ENCODE measurements around the gene CTAGE1.
"Not testable (repeated sequence)": the region's sequence is repeated elsewhere in the genome, so short reads cannot be mapped to it uniquely, and the experiment has no call there.

CTAGE1 gene

DNA sequence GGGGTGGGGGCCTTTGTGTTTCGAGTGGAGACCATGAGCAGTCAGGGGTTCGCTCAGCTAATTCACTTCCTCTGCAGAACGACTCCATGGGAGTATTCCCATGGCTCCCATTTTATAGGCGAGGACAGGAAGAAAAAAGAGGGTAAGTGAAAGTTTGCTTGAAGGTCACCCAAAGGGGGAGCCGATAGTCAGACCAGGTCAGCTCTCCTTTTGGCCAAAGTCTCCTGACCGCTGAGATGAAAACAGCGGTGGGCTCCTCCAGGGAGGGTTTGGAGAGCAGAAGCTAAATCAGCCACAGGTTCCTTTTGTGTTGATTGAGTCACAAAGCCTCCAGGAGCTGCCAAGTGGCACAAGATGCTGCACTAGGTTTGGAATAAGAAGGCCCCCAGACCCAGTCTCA is 34.1 kb upstream of the CTAGE1 start:
- Histone ChIP-seq H3K36me3 (ENCODE audit: insufficient read depth, low read length) (no peaks in the 10 kb centered on the region), H3K4me3 (ENCODE audit: low read depth in 1 of 2, low read length in 2 of 2) (no peak overlapping the region), H3K9me3 (ENCODE audit: low read length) (no peaks in the 10 kb centered on the region), H3K27ac (ENCODE audit: low read depth, low read length) (no peak overlapping the region), H3K9ac (ENCODE audit: low read length) (no peak overlapping the region), H3K27me3 (ENCODE audit: control insufficient read depth in 1 of 2, insufficient read depth in 2 of 2, low read length in 2 of 2) (no peaks in the 10 kb centered on the region), H3K4me1 (ENCODE audit: insufficient read depth, low read length) (no peaks in the 10 kb centered on the region)

DNA sequence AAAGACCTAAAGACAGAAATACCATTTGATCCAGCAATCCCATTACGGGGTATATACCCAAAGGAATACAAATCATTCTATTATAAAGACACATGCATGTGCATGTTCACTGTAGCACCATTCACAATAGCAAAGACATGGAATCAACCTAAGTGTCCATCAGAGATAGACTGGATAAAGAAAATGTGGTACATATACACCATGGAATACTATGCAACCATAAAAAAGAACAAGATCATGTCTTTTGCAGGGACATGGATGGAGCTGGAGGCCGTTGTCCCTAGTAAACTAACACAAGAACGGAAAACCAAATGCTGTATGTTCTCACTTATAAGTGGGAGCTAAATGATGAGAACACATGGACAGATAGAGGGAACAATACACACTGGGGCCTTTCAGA is 33.1 kb upstream of the CTAGE1 start:
- not testable (repeated sequence) for H3K36me3 ChIP-seq (ENCODE audit: insufficient read depth, low read length); H3K9me3 ChIP-seq (ENCODE audit: low read length); H3K9ac ChIP-seq (ENCODE audit: low read length); H3K27ac ChIP-seq (ENCODE audit: low read depth, low read length); H3K4me1 ChIP-seq (ENCODE audit: insufficient read depth, low read length); H3K27me3 ChIP-seq (ENCODE audit: control insufficient read depth in 1 of 2, insufficient read depth in 2 of 2, low read length in 2 of 2); H3K4me3 ChIP-seq (ENCODE audit: low read depth in 1 of 2, low read length in 2 of 2)

DNA sequence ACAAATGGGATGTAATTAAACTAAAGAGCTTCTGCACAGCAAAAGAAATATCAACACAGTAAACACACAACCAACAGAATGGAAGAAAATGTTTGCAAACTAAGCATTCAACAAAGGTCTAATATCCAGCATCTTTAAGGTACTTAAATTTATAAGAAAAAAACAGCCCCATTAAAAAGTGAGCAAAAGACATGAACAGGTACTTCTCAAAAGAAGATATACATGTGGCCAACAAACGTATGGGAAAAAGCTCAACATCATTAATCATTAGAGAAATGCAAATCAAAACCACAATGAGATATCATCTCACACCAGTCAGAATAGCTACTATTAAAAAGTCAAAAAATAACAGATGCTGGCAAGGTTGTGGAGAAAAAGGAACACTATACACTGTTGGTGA is 32.6 kb upstream of the CTAGE1 start:
- not testable (repeated sequence) for H3K9me3 ChIP-seq (ENCODE audit: low read length); H3K4me1 ChIP-seq (ENCODE audit: insufficient read depth, low read length); H3K4me3 ChIP-seq (ENCODE audit: low read depth in 1 of 2, low read length in 2 of 2); H3K27me3 ChIP-seq (ENCODE audit: control insufficient read depth in 1 of 2, insufficient read depth in 2 of 2, low read length in 2 of 2); H3K36me3 ChIP-seq (ENCODE audit: insufficient read depth, low read length); H3K9ac ChIP-seq (ENCODE audit: low read length); H3K27ac ChIP-seq (ENCODE audit: low read depth, low read length)

DNA sequence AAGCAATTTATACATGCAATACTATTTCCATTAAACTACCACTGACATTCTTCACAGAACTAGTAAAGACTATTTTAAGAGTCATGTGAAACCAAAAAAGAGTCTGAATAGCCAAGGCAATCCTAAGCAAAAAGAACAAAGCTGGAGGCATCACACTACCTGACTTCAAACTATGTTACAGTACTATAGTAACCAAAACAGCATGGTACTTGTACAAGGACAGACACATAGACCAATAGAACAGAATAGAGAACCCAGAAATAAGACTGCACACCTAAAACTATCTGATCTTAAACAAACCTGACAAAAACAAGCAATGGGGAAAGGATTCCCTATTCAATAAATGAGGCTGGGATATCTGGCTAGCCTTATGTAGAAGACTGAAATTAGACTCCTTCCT is 32.0 kb upstream of the CTAGE1 start:
- not testable (repeated sequence) for H3K9me3 ChIP-seq (ENCODE audit: low read length); H3K27ac ChIP-seq (ENCODE audit: low read depth, low read length)

DNA sequence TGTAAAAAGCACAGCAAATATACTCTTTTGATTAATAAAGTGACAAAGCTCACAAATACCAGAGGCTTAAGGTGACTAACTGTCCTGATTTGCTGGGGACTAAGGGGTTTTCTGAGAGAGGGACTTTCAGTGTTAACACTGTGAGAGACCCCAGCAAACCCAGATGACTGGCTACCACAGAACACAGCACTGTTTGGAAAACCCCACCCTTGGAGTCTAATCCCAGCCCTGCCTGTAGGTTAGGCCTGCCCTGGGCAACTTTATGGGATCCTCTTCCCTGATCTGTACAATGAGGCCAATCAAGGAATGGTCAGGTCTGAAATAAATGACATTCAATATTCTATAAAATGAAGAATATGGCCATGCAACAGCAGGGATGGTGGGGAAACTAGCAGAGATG is 30.5 kb upstream of the CTAGE1 start:
- Histone ChIP-seq H3K9me3 (ENCODE audit: low read length) (no peaks in the 10 kb centered on the region), H3K4me1 (ENCODE audit: insufficient read depth, low read length) (no peaks in the 10 kb centered on the region), H3K27me3 (ENCODE audit: control insufficient read depth in 1 of 2, insufficient read depth in 2 of 2, low read length in 2 of 2) (no peaks in the 10 kb centered on the region), H3K9ac (ENCODE audit: low read length) (no peak overlapping the region), H3K4me3 (ENCODE audit: low read depth in 1 of 2, low read length in 2 of 2) (no peak overlapping the region), H3K27ac (ENCODE audit: low read depth, low read length) (no peak overlapping the region), H3K36me3 (ENCODE audit: insufficient read depth, low read length) (no peaks in the 10 kb centered on the region)

More for the DNA sequence above, 32.0 kb upstream of the CTAGE1 start:
- H3K27me3 ChIP-seq (ENCODE audit: control insufficient read depth in 1 of 2, insufficient read depth in 2 of 2, low read length in 2 of 2); H3K36me3 ChIP-seq (ENCODE audit: insufficient read depth, low read length); H3K9ac ChIP-seq (ENCODE audit: low read length); H3K4me1 ChIP-seq (ENCODE audit: insufficient read depth, low read length); H3K4me3 ChIP-seq (ENCODE audit: low read depth in 1 of 2, low read length in 2 of 2): not testable (repeated sequence)

DNA sequence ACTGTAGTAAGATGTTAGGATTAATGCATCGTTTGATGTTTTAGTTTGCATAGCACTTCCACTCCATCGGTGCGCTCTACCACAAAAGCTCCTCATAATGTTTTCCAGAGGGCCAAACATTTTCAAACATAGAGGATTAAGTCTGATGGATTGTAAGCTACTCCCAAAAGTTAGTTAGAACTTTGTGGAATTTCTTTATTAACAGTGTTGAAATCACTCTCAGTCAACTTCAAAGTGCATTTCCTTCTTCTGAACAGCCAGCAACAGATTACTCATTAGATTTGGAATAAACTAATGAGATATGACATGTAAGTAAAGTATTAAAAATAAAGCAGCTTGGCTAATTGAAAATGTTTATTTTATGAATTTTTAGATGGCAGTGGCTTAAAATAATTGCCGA is 30.1 kb upstream of the CTAGE1 start:
- Histone ChIP-seq H3K27me3 (ENCODE audit: control insufficient read depth in 1 of 2, insufficient read depth in 2 of 2, low read length in 2 of 2) (no peaks in the 10 kb centered on the region), H3K9me3 (ENCODE audit: low read length) (no peaks in the 10 kb centered on the region), H3K27ac (ENCODE audit: low read depth, low read length) (no peak overlapping the region), H3K36me3 (ENCODE audit: insufficient read depth, low read length) (no peaks in the 10 kb centered on the region), H3K4me1 (ENCODE audit: insufficient read depth, low read length) (no peaks in the 10 kb centered on the region), H3K4me3 (ENCODE audit: low read depth in 1 of 2, low read length in 2 of 2) (no peak overlapping the region), H3K9ac (ENCODE audit: low read length) (no peak overlapping the region)

DNA sequence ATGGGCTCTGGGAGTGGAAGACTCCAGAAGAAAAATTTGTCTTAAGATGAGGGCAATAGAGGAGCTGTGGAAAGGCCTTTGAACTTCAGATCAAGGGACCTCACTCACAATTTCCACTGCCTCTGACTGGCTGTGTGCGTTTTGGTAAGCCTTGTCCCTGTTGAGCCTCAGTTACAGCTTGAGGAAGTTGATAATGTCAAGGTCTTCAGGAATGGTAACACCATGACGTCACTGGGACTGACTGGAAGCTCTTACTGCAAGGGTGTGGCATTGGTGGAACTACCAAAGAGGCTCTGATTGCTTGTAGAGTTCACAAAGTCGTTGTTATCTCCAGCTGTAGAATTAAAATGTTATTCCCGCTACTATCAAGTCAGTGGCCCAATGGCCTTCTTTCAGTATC is 29.2 kb upstream of the CTAGE1 start:
- Histone ChIP-seq H3K4me1 (ENCODE audit: insufficient read depth, low read length) (no peaks in the 10 kb centered on the region), H3K9ac (ENCODE audit: low read length) (no peak overlapping the region), H3K27me3 (ENCODE audit: control insufficient read depth in 1 of 2, insufficient read depth in 2 of 2, low read length in 2 of 2) (no peaks in the 10 kb centered on the region), H3K36me3 (ENCODE audit: insufficient read depth, low read length) (no peaks in the 10 kb centered on the region), H3K27ac (ENCODE audit: low read depth, low read length) (no peak overlapping the region), H3K9me3 (ENCODE audit: low read length) (no peaks in the 10 kb centered on the region), H3K4me3 (ENCODE audit: low read depth in 1 of 2, low read length in 2 of 2) (no peak overlapping the region)

DNA sequence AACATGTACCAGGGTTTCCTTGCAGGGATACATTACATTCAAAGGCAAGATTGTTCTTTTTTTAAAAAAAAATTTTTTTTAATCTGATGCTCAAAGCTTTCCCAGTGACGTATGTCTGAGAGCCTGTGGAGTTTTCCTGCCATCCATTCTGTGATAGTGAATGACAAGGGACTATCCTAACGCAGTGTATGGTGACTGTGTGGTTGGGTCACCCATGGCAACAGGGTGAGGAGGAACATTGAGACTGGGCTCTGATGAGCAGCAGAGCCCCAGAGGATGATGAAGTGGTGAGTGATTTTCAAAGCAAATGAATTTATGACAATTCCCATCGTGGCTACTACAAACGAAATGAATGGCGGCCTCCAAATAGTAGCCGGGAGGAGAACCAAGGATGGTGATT is 28.6 kb upstream of the CTAGE1 start:
- H3K27me3 ChIP-seq (ENCODE audit: control insufficient read depth in 1 of 2, insufficient read depth in 2 of 2, low read length in 2 of 2) = no peaks in the 10 kb centered on the region
- no peaks in the 10 kb centered on the region for H3K36me3 ChIP-seq (ENCODE audit: insufficient read depth, low read length)
- H3K4me1 ChIP-seq (ENCODE audit: insufficient read depth, low read length) = no peaks in the 10 kb centered on the region
- no peaks in the 10 kb centered on the region for H3K9me3 ChIP-seq (ENCODE audit: low read length)
- no peak overlapping the region for H3K9ac ChIP-seq (ENCODE audit: low read length)
- no peak overlapping the region for H3K27ac ChIP-seq (ENCODE audit: low read depth, low read length)
- H3K4me3 ChIP-seq (ENCODE audit: low read depth in 1 of 2, low read length in 2 of 2) = no peak overlapping the region

DNA sequence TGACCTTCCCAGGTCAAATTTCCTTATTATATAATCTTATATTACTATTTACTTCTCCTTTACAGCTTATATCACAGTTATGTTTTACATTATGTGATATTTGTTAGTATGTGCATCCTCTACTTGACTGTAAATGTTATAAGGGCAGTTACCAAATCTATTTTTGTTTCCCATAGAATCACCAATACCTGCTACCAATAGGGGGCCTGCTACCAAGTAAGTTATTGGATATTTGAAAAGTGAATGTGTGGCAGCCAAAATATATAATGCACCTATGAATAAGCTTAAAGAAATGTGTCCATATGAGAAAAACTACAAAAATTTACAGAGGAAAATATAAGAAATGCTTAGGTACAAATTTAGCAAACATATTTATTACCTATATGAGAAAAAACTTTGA is 23.9 kb upstream of the CTAGE1 start:
- no peaks in the 10 kb centered on the region for H3K9me3 ChIP-seq (ENCODE audit: low read length)
- H3K27me3 ChIP-seq (ENCODE audit: control insufficient read depth in 1 of 2, insufficient read depth in 2 of 2, low read length in 2 of 2) = no peaks in the 10 kb centered on the region

DNA sequence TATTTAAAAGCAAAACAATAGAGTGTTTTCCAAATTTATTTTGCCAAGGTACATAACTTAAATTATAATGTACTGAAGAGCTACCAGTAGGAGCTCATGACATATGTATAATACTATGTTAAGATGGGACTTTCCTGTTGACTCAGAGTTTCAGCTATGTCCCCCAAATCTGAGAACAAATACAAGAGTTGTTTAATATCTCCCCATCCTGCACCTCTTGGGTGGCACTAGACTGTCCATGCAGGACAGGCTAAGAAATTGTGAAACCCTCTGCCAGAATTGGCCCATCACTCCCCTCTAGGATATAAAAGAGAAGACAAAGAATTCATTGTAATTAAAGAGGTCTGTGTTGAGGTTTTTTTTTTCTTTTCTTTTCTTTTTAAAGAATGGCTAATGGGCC is 21.7 kb upstream of the CTAGE1 start:
- H3K4me3 ChIP-seq (ENCODE audit: low read depth in 1 of 2, low read length in 2 of 2) = no peak overlapping the region
- no peaks in the 10 kb centered on the region for H3K4me1 ChIP-seq (ENCODE audit: insufficient read depth, low read length)
- H3K27me3 ChIP-seq (ENCODE audit: control insufficient read depth in 1 of 2, insufficient read depth in 2 of 2, low read length in 2 of 2) = no peaks in the 10 kb centered on the region
- H3K27ac ChIP-seq (ENCODE audit: low read depth, low read length) = no peak overlapping the region
- H3K9me3 ChIP-seq (ENCODE audit: low read length) = no peaks in the 10 kb centered on the region
- H3K9ac ChIP-seq (ENCODE audit: low read length) = no peak overlapping the region
- H3K36me3 ChIP-seq (ENCODE audit: insufficient read depth, low read length) = no peaks in the 10 kb centered on the region

More for the DNA sequence above, 23.9 kb upstream of the CTAGE1 start:
- H3K4me3 ChIP-seq (ENCODE audit: low read depth in 1 of 2, low read length in 2 of 2) = no peak overlapping the region
- no peaks in the 10 kb centered on the region for H3K36me3 ChIP-seq (ENCODE audit: insufficient read depth, low read length)
- H3K4me1 ChIP-seq (ENCODE audit: insufficient read depth, low read length) = no peaks in the 10 kb centered on the region
- no peak overlapping the region for H3K9ac ChIP-seq (ENCODE audit: low read length)
- H3K27ac ChIP-seq (ENCODE audit: low read depth, low read length) = no peak overlapping the region

DNA sequence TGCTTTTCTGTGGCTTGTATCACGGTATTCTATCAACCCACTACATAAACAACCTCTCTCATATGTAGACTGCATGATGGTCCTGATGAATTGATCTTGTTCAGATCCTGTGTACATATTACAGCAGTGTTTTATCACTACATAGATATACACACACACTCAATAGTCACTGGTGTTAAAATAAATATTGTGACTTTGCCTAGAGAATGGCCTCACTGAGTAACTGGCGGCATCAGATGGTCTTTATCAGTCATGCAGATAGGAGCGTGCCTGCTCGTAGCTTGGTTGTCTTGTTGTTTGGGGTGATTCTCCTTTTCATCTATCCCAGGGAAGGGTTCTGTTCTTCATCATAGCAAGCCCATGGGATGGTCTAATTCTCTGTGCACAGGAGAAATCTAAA is 18.4 kb upstream of the CTAGE1 start:
- Histone ChIP-seq H3K4me3 (ENCODE audit: low read depth in 1 of 2, low read length in 2 of 2) (no peak overlapping the region), H3K27ac (ENCODE audit: low read depth, low read length) (no peak overlapping the region), H3K4me1 (ENCODE audit: insufficient read depth, low read length) (no peaks in the 10 kb centered on the region), H3K9ac (ENCODE audit: low read length) (no peak overlapping the region), H3K9me3 (ENCODE audit: low read length) (no peaks in the 10 kb centered on the region), H3K27me3 (ENCODE audit: control insufficient read depth in 1 of 2, insufficient read depth in 2 of 2, low read length in 2 of 2) (no peaks in the 10 kb centered on the region), H3K36me3 (ENCODE audit: insufficient read depth, low read length) (no peaks in the 10 kb centered on the region)

DNA sequence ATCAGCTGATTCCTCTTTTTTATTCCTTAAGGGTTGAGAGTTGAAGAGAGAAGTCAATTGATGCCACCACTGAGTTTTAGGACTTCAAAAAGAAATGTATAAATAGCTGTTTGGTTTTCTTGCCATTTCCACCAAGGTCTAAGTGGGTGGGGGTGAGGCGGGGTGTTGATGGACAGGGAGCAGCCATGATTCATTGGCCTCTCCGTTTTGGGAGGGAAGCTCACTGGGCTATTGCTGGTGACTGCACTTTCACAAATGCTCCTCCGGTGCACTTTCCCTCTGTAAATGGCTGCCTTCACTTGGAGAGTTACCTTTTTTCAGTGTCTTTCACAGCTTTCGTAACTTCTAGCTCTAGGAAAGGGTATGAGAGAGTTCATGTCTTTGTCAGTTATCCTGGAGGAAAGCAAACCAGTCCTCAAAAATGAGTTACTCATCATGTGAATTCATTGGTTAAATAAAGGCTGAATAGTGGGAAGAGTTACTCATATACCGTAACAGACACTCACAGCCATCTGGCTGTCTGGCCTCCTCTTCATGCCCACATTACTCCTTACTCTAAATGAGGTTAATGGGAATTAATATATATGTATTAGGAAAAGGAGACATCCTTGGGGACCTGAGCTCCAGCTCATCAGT is 17.4 kb upstream of the CTAGE1 start:
- Histone ChIP-seq H3K4me3 (ENCODE audit: low read depth in 1 of 2, low read length in 2 of 2) (no peak overlapping the region), H3K27me3 (ENCODE audit: control insufficient read depth in 1 of 2, insufficient read depth in 2 of 2, low read length in 2 of 2) (no peaks in the 10 kb centered on the region), H3K9ac (ENCODE audit: low read length) (no peak overlapping the region), H3K27ac (ENCODE audit: low read depth, low read length) (no peak overlapping the region), H3K4me1 (ENCODE audit: insufficient read depth, low read length) (no peaks in the 10 kb centered on the region), H3K36me3 (ENCODE audit: insufficient read depth, low read length) (no peaks in the 10 kb centered on the region), H3K9me3 (ENCODE audit: low read length) (no peaks in the 10 kb centered on the region)

Data from muscle layer of colon (tissue), 2 donors.